Ascending aorta (tissue), 2 donors: Measurements from ENCODE around the gene PRXL2B. TPM values are rescaled to one million over a fixed set of nuclear protein-coding genes. Genes with fewer than 3 reads are reported as not detected.

ENCODE experiments used
- DNase-seq, 2 donors: peaks; one replicate each; pipeline ENCODE4 v3.0.0-alpha.2; 2019; ENCODE audit warnings: low spot score in 2 of 2
- H3K27ac ChIP-seq, 2 donors: fragments of 200-600 bp; sonication (generic); one replicate each; pipeline ENCODE4 v1.5.1; 2016 to 2017; ENCODE audit warnings: mild to moderate bottlenecking in 1 of 2
- H3K27me3 ChIP-seq: fragments of 200-600 bp; sonication (generic); one replicate; pipeline ENCODE4 v1.5.1; 2017
- H3K36me3 ChIP-seq, 2 donors: fragments of 200-600 bp; sonication (generic); one replicate each; pipeline ENCODE4 v1.5.1; 2016
- H3K4me1 ChIP-seq, 2 donors: fragments of 200-600 bp; sonication (generic); one replicate each; pipeline ENCODE4 v1.5.1; 2016 to 2017; ENCODE audit warnings: mild to moderate bottlenecking in 1 of 2
- H3K4me3 ChIP-seq, 2 donors: fragments of 200-600 bp; sonication (generic); one replicate each; pipeline ENCODE4 v1.5.1; 2016 to 2017; ENCODE audit warnings: mild to moderate bottlenecking in 1 of 2
- H3K9me3 ChIP-seq, 2 donors: fragments of 200-600 bp; sonication (generic); one replicate each; pipeline ENCODE4 v1.5.1; 2016
- CTCF ChIP-seq, 3 experiments: fragments of 200-600 bp in 2 of 3; fragments of 450-650 bp in 1 of 3; sonication (generic) in 2 of 3; IDR thresholded peaks; one replicate each; pipeline ENCODE4 v1.5.1; 2016 to 2019; ENCODE audit warnings: antibody characterized with exemption in 3 of 3, mild to moderate bottlenecking in 1 of 3, moderate library complexity in 1 of 3
- intact Hi-C: fragments of 100-400 bp; cut with DNase I; formaldehyde crosslinking; loops from one replicate; pipeline ENCODE4 v1.15.1; 2023
- total RNA-seq: library from RNA; depleted of rRNA; stranded (reverse); fragments of >200 nt; gene quantifications from one replicate; pipeline ENCODE4 v1.1.0, GENCODE V29; 2016

PRXL2B gene
- total RNA-seq, 1 donor from 2014 or later: 20.1 TPM

- Histone ChIP-seq H3K4me3 (no peak overlapping the region), H3K4me1 (peaks cover 13 to 14% of the 10 kb centered on the region in 2 donors), H3K36me3 (peaks cover 0 to 4% of the 10 kb centered on the region in 2 donors), H3K27me3 (no peaks in the 10 kb centered on the region), H3K27ac (no peak overlapping the region), H3K9me3 (no peaks in the 10 kb centered on the region)
- intact Hi-C loops: loop anchor here (5.0 to 10.0 kb wide), 3 partner anchors 397 to 1313 kb away; partner anchors contain the start of genes C1orf174, FAAP20 and TPRG1L
- TF ChIP-seq CTCF (IDR thresholded peaks at IDR 0.05): no peak
- no peak for DNase-seq
Observed at GRCh38 chr1:2589431-2590232, 3.1 kb downstream of the PRXL2B start.

DNA sequence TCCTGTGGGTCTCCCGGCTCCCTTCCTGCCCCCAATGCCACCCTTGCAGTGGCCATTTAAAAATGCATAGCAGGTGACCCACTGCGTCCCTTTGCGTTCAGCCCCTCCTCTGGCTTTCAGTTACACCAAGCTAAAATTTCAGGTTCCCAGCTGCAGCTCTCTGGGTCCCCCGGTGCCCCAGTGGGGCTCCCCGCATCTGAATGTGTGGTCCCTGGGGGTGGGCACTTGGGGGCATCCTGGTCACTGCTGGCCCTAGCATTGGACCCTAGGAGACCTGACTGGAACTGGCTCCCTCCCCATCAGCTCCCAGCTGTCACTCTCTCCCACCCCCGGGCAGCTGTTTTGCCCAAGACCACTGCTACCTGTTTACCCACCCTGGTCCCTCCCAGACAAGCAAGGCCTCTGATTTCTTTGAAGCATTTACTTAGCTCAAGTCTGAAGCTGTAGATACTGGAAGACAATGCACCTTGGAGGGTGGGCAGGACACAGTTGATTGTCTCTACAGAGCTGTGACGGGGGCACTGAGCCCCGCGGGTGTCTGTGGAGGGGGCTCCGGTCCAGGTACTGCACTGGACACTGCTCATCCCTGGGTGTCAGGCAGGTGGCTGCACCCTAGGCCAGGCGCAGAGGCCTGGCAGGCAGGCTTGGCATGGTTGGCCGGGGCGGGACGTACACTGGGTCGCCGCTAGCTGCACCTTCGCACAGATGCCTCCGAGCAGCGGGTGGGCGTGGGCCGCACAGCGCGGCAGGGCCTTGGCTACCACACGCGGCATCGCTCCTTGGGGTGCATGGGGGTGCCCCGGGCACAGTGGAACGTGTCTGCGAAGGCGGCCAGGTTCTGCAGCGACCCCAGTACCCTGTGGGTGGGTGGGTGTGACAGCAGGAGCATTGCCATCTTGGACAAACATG lies 3.9 kb downstream of the PRXL2B start:
- Histone ChIP-seq H3K4me1 (peaks cover 5 to 8% of the 10 kb centered on the region in 2 donors), H3K4me3 (no peak overlapping the region), H3K27ac (no peak overlapping the region), H3K9me3 (no peaks in the 10 kb centered on the region), H3K27me3 (no peaks in the 10 kb centered on the region), H3K36me3 (peaks cover 0 to 4% of the 10 kb centered on the region in 2 donors)
- DNase-seq: no peak
- TF ChIP-seq CTCF (IDR thresholded peaks at IDR 0.05): no peak
- intact Hi-C loops: no loop called here

DNA sequence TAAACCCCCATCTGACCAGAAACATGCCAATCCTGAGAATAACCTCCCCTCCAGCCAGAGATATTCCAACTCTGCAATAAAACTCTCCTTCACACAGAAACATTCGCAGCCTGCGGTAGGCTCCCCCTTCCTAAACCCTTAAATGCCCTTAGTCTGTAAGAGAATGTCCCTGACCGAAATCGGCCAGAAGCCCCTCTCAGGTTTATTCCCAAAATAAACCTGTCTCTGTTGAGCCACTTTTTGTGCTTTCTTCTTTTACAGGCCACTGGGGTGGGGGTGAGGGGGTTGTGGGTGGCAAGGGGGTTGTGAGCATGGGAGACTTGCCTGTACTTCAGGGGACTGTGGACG lies 4.6 kb downstream of the PRXL2B start:
- no peak for TF ChIP-seq CTCF (IDR thresholded peaks at IDR 0.05)
- peaks cover 5 to 8% of the 10 kb centered on the region in 2 donors for H3K4me1 ChIP-seq
- no peak overlapping the region for H3K4me3 ChIP-seq
- no peak for DNase-seq
- H3K27me3 ChIP-seq: no peaks in the 10 kb centered on the region
- intact Hi-C loops: no loop called here
- no peak overlapping the region for H3K27ac ChIP-seq
- H3K36me3 ChIP-seq: peaks cover 0 to 4% of the 10 kb centered on the region in 2 donors
- H3K9me3 ChIP-seq: no peaks in the 10 kb centered on the region

GRCh38 chr1:2591581-2592261 lies 5.1 kb downstream of the PRXL2B start:
- Histone ChIP-seq H3K36me3 (peaks cover 0 to 4% of the 10 kb centered on the region in 2 donors), H3K4me3 (no peak overlapping the region), H3K4me1 (peaks cover 5 to 8% of the 10 kb centered on the region in 2 donors), H3K9me3 (no peaks in the 10 kb centered on the region), H3K27me3 (no peaks in the 10 kb centered on the region), H3K27ac (no peak overlapping the region)
- intact Hi-C loops: no loop called here
- DNase-seq: no peak
- no peak for TF ChIP-seq CTCF (IDR thresholded peaks at IDR 0.05)

GRCh38 chr1:2592672-2593071 lies 6.1 kb downstream of the PRXL2B start:
- Histone ChIP-seq H3K27ac (no peak overlapping the region), H3K4me3 (no peak overlapping the region), H3K4me1 (peaks cover 0 to 2% of the 10 kb centered on the region in 2 donors), H3K27me3 (no peaks in the 10 kb centered on the region), H3K9me3 (no peaks in the 10 kb centered on the region), H3K36me3 (peaks cover 0 to 4% of the 10 kb centered on the region in 2 donors)
- no peak for DNase-seq
- intact Hi-C loops: no loop called here
- no peak for TF ChIP-seq CTCF (IDR thresholded peaks at IDR 0.05)
